ENCODE measurements around the gene ATAD5.

- TF ChIP-seq CTCF (IDR thresholded peaks at IDR 0.05) (no peak), EZH2 (IDR thresholded peaks at IDR 0.05) (no peak), EZH2phosphoT487 (IDR thresholded peaks at IDR 0.05) (no peak)
Measured at GRCh38 chr17:30790279-30790678, 41.5 kb upstream of the ATAD5 start.
